Stimulated activated CD4-positive, alpha-beta T cell treated with anti-CD3 and anti-CD28 coated beads, Interleukin-1b, Interleukin-23, amount 100 ng/mL, for 4 hours (primary cell): Measurements from ENCODE around the gene PIM2.
"Not testable (repeated sequence)": the region's sequence is repeated elsewhere in the genome, so short reads cannot be mapped to it uniquely, and the experiment has no call there.

Experiments used
- DNase-seq, 2 donors: peaks; one replicate each; pipeline ENCODE4 v3.0.0-alpha.2; 2020; ENCODE audit warnings: low read depth in 2 of 2

PIM2 gene

DNA sequence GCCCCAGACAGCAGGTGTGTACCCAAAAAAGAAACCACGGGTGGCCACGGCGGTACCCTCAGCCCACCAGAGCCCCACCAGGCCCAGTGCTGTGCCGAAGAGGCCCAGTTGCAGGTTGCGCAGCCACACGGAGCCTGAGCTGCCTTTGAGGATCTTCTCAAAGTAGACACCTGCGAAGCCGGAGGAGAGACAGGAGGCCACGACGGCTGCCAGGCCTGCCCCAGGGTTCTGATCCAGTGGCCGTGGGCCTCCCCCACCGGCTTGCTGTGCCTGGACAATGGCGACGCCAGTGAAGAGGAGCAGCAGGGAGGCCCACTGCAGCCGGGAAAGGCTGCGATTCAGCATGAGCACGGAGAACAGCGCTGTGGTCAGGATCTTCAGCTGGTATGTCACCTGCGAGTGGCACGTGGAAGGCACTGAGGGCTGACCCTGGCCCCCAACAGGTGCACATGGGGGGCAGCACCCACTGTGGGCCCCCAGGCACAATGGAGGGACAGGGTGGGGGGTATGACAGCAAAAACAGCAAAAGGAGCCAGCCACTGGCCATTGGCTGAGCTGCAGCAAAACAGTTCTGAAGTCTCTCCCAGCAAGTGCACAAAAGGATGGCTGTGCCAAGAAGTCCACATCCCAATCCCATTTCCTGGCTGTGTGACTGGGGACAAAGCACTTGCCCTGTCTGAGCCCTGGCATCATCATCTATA is 13.6 kb downstream of the PIM2 start:
- no peak for DNase-seq

DNA sequence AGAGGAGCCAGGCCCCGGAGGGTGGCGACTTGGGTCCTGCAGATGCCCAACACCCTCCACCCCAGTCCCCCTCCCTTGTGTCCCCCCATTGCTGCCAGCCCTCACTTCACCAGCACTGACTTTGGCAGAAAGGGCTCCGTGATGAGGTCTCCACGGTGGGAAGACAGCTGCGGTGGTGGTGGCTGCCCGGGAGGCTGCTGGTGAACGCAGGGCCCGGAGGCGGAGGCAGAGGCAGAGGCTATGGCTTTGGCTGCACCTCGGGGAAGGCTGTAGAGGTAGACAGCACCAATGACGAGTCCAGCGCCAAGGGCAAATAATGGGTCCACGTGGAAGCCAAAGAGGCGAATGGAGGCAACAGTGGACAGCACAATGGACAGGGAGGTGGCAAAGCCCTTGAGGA is 14.2 kb downstream of the PIM2 start:
- DNase-seq: no peak

DNA sequence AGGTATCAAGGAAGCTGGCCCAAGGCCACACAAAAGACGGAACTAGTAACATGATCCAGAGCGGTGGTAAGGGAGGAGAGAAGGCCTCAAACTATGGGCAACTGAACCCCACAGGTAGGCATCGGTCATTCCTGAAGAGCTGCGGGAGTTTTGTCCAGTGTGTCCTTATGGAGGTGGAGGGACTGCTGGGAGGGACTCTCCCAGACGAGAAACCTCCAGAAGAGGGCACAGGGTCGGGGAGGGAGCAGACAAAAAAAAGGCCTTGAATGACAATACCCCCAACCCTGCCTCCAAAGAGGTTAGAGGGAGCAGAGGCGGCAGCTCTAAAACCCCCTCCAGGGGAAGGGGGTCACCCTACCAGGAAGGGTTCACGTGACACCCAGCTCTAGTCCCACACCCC is 14.6 kb downstream of the PIM2 start:
- DNase-seq: no peak

- DNase-seq: no peak
Observed at GRCh38 chrX:48903290-48903689, 15.5 kb downstream of the PIM2 start.

- no peak for DNase-seq
Observed at GRCh38 chrX:48902776-48903175, 16.0 kb downstream of the PIM2 start.

DNA sequence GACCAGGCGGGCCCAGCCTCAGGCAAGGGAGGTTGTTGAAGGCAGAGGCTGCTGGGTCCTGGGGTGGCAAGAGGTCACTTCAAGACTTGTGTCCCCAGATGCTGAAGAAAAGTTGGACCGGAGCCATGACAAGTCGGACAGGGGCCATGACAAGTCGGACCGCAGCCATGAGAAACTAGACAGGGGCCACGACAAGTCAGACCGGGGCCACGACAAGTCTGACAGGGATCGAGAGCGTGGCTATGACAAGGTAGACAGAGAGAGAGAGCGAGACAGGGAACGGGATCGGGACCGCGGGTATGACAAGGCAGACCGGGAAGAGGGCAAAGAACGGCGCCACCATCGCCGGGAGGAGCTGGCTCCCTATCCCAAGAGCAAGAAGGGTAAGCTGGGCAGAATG is 16.7 kb downstream of the PIM2 start:
- no peak for DNase-seq

- no peak for DNase-seq
Observed at GRCh38 chrX:48901069-48901468, 17.8 kb downstream of the PIM2 start.

GRCh38 chrX:48899078-48899410 is 19.8 kb downstream of the PIM2 start:
- DNase-seq: no peak

DNA sequence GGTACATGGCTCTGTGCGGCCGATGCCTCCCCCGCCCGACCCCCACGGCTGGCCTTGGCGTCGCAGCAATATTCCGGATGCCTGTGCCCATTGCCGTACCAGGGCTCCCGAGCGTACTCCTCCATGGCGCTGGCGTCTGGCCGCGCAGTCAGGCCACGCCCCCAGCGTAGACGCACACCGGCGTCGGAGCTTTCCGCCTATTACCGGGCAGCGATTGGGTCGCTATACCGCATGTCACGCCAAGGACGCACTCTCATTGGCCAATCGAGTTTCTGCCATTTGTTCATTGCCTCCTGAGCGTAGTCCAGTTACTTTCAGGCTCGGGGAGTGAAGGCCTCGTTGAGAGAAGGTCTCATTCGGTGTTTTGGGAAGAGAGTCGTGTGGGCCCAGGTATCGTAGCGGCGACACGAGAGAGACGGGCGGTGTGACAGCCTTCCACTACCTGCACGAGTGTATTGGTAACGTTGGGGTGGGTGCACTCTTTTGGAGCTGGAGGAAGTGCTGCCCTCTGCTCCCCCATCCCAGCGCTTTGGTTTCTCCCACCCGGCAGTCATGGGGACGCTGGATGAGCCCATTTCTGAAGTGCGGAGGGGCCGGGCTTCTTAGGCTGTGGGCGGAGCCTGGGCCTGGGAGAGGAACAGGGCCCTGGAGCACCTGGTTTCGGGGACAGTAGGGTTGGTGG is 21.1 kb downstream of the PIM2 start, which contains the start of the genes PQBP1 and TIMM17B:
TSS of gene PQBP1 (plus strand) at position 306 of the 682 bp plus-strand sequence. CDS start 580 bp downstream, outside the sequence.
TSS of gene TIMM17B (minus strand) at position 144 of the 682 bp plus-strand sequence. CDS start at position 125, 19 bp downstream.
- DNase-seq: peak; percentile 70 to 73

DNA sequence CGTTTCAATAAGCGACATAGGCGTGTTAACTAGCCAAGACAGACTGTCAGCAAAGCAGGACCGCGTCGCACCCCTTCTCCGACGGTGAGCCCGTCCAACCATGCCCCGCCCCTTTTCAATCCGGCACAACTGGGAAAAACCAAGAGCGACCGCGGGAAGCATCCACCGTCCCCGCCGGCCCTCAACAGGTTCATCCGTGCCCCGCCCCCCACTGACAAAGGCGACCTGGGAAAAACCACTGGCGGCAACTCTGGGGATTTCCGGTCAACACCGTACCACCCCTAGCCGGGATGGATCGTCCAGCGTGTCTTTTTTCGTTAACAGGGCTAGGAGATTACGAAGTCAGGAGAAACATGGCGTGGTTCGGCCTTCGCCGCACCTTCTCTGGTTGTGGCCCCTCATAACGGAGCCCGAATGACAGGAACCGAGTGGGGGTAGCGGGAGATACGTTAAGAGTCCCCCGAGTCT is 21.6 kb downstream of the PIM2 start:
- peak in 1 of 2 donors; percentile 43 for DNase-seq

- no peak for DNase-seq
Observed at GRCh38 chrX:48896611-48897011, 22.2 kb downstream of the PIM2 start.

GRCh38 chrX:48894891-48895290 is 23.9 kb downstream of the PIM2 start:
- no peak for DNase-seq

GRCh38 chrX:48893556-48894348 is 25.1 kb downstream of the PIM2 start:
- no peak for DNase-seq

DNA sequence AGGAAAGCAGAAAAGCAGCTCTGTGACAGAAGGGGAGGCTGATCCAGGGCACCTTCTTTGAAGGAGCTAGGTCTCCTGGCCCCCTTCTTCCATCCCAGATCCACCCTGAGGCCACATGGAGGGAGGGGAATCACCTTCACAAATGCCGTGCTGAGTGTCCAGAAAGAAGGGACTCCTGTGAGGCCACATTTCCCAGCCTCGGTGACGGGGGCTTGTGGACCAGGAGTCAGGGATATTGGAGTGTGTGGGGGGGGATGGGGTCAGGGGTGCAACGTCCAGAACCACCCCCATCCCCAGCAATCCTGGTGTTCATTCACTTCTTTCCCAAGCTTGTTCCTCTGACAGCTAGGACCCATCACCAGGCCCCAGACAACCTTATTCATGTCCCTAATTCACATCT is 25.9 kb downstream of the PIM2 start:
- DNase-seq: no peak

DNA sequence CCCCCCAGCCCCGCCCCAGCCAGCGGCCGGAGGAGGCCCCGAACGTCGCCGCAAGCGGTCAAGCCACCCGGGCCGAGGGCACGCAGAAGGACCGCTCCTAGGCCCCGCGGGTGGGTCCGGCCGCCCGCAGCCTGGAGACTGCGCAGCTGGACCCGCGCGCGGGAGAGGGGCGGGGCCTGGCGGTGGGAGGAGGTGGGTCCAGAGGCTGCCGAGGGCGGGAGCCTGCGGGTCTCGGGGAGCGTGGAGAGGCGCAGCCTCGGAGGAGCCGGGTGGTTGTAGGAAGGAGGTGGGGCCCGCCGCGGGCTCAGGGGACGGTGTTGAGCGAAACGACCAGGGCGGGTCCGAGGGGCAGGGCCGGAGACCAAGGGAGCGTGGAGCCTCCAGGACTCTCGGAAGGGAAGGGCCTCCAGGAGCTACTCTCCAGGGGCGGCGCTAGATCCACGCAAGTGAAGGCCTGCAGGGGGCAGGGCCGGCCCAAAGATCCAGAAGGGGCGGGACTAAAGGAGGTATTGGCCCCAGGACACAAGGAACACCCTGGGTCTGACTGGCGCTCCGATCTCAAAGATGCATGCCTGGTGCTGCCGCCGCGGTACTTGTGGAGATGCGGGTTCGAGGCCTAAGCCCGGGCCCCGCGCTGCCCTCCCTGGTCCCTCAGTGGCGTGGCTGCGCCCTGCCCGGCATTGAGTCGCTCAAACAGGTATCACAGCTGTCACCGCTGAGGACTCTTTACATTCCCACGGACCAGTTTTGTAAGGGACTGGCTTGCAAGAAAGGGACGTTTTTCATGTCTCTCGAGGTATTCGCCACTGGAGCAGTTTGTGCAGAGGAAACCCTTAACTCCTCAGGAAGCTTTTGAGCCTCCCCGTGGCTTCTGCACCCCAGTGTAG is 27.2 kb downstream of the PIM2 start:
- peak; percentile 54 to 63 for DNase-seq

GRCh38 chrX:48890934-48891401 is 27.9 kb downstream of the PIM2 start:
- DNase-seq: no peak

- DNase-seq: no peak
Observed at GRCh38 chrX:48890296-48890925, 28.4 kb downstream of the PIM2 start.

DNA sequence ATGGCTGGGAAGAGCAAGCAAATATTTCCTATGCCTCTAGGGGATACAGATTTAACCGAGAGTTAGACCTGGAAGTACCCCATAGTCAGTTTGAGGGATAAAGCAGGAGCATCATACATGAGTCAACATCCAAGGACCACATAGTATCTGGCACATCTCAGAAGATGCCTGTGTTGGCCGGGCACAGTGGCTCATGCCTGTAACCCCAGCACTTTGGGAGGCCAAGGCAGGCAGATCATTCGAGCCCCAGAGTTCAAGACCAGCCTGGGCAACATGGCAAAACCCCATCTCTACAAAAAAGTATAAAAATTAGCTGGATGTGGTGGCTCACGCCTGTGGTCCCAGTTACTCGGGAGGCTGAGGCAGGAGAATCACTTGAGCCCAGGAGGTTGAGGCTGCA is 32.2 kb downstream of the PIM2 start:
- DNase-seq: not testable (repeated sequence)

DNA sequence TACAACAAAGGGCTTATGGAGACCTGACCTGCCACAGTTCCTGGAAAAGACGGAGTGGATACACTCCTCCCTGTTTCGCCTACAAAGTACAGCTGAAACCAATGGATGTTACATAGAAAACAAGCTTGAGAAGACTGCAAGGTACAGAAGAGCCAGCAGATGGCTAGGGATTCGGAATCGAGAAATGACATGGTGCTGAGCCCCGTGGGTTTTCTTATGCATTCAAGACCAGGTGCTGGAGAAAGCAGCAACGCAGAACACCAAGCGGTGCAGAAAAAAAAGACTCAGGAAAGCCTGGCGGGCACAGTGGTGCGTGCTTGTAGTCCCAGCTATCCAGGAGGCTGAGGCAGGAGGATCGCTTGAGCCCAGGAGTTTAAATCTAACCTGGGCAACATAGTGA is 35.1 kb downstream of the PIM2 start:
- DNase-seq: no peak

- not testable (repeated sequence) for DNase-seq
Observed at GRCh38 chrX:48876944-48877343, 41.9 kb downstream of the PIM2 start.

- DNase-seq: not testable (repeated sequence)
Observed at GRCh38 chrX:48872017-48872416, 46.8 kb downstream of the PIM2 start.
